Left ventricle myocardium inferior (tissue), 1 donor: Measurements from ENCODE around the gene CHGA. TPM values are rescaled to one million over a fixed set of nuclear protein-coding genes. Genes with fewer than 3 reads are reported as not detected.
A peak's percentile ranks its signal among the peaks of the same experiment; 100 is the strongest.

Experiments used
- DNase-seq: peaks from one replicate; pipeline ENCODE4 v3.0.0-alpha.2; 2020
- H3K27ac ChIP-seq: fragments of 200-600 bp; replicated peaks from 2 replicates; pipeline ENCODE4 v1.8.0; 2021
- H3K27me3 ChIP-seq: fragments of 200-600 bp; 2 replicates; pipeline ENCODE4 v1.8.0; 2021; ENCODE audit warnings: low read depth
- H3K36me3 ChIP-seq: fragments of 200-600 bp; 2 replicates; pipeline ENCODE4 v1.8.0; 2021
- H3K4me1 ChIP-seq: fragments of 200-600 bp; 2 replicates; pipeline ENCODE4 v1.8.0; 2021
- H3K4me3 ChIP-seq: fragments of 200-600 bp; 2 replicates; pipeline ENCODE4 v1.8.0; 2021; ENCODE audit warnings: mild to moderate bottlenecking, moderate library complexity
- H3K9me3 ChIP-seq: fragments of 200-600 bp; replicated peaks from 2 replicates; pipeline ENCODE4 v1.8.0; 2021
- intact Hi-C: fragments of 100-400 bp; cut with micrococcal nuclease; formaldehyde crosslinking; loops from one replicate; pipeline ENCODE4 v1.11.0; 2022
- total RNA-seq: library from RNA; stranded (reverse); fragmentation: NEBNext Ultra II Directional; extraction: Animal tissue kit (Norgen Biotek cat#: 25700); gene quantifications from one replicate; pipeline ENCODE4 v1.2.1, GENCODE V29; 2021
- TF ChIP-seq, protein P1 (sequence below): fragments of 200-600 bp; IDR thresholded peaks from 2 replicates; pipeline ENCODE4 v1.8.0; 2021; ENCODE audit warnings: antibody characterized with exemption, mild to moderate bottlenecking, borderline replicate concordance
- donor health status: DM: no; HTN: yes; CAD: no; lungs with severe emphysema.

CHGA gene
- total RNA-seq, 1 donor from 2014 or later, result not detected

DNA sequence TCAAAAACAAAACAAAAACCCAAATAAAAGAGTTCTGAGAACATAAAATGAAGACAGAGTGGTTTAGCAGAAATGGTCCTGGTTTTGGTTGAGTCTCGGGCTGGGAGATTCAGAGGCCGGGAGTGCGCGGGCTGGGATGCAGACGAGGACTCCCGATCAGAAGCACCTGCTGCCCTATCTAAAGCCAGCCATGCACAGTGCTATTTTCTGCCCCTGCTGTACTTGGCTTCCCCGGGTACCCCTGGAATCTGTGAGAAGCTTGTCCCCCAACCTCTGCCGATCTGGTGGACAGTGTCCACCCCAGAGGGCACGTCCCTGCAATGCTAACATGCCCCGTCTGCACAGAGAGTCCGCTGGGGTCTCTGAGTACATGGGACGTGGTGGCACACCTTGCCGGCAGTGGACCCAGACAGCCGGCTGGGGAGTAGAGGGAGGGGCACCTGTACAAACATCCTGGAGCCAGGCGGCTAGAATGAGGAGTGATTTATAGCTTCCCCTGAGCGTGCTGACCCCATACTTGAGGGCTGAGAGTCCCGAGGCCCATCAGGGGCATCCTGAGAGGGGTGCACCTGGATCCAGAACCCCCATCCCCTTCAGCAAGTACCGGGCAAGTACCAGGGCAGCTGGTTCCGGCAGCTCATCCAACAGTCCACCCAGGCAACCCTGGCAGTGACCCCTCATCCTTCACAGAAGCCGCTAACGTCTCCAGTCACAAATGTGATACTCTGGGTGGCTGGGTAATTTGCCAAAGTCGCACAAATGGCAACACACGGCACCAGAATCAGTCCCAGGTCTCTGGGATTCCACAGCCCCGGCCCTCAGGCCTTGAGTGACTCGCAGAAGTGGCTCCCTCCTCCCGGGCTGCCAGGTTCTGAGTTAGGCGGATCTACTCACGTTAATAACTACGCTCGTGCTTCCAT is 37.1 kb downstream of the CHGA start:
- Histone ChIP-seq H3K9me3 (no peaks in the 10 kb centered on the region), H3K4me1 (peaks cover 64% of the 10 kb centered on the region), H3K36me3 (peaks cover 48% of the 10 kb centered on the region), H3K27me3 (no peaks in the 10 kb centered on the region), H3K4me3 (no peak overlapping the region), H3K27ac (peak overlapping the region; percentile 83)
- TF ChIP-seq, protein P1, sequence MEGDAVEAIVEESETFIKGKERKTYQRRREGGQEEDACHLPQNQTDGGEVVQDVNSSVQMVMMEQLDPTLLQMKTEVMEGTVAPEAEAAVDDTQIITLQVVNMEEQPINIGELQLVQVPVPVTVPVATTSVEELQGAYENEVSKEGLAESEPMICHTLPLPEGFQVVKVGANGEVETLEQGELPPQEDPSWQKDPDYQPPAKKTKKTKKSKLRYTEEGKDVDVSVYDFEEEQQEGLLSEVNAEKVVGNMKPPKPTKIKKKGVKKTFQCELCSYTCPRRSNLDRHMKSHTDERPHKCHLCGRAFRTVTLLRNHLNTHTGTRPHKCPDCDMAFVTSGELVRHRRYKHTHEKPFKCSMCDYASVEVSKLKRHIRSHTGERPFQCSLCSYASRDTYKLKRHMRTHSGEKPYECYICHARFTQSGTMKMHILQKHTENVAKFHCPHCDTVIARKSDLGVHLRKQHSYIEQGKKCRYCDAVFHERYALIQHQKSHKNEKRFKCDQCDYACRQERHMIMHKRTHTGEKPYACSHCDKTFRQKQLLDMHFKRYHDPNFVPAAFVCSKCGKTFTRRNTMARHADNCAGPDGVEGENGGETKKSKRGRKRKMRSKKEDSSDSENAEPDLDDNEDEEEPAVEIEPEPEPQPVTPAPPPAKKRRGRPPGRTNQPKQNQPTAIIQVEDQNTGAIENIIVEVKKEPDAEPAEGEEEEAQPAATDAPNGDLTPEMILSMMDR, result no peak
- DNase-seq, result peak; percentile 11
- intact Hi-C loops, result no loop called here

DNA sequence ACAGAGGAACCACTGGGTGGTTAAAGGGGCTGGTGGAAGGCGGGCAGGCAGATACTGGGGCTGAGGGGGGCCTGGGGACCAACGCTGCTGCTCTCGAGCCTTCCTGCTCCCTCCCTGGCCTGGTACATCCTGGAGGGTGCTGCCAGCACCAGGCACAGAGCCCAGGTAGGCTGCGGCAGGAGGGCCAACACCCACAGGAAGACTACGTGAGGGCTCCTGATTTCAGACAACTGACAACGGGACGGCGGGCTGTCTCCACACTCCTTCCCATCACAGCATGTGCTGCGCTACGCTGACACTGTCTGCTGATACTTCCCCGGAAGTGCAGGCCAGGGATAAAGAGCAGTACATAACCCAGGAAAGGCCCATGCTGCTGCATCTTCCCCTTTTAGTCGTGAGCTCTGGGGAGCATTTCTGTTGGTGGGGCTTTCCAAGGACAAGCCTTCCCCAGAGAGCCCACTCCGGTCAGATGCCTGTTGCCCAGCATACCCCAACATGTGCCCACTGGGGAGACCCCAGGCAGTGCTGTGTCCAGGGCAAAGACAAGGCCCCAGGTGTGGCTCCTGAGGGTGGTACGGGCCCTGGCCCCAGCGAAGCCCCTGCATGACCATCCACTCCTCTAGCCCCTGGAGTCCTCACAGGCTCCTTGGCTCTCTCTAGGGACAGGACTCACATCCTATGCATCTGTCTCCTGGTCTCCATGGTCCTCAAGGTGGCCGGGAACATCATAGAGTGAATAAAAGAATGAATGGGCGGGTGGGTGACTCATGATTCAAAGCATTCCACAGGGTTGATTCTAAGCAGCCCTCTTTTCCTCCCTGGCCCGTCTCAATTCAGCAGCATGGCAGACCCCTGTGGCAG is 38.0 kb downstream of the CHGA start:
- intact Hi-C loops, result no loop called here
- H3K36me3 ChIP-seq, result peaks cover 48% of the 10 kb centered on the region
- TF ChIP-seq, protein P1, result no peak
- peaks cover 62% of the 10 kb centered on the region for H3K4me1 ChIP-seq
- no peaks in the 10 kb centered on the region for H3K9me3 ChIP-seq
- no peaks in the 10 kb centered on the region for H3K27me3 ChIP-seq
- no peak overlapping the region for H3K4me3 ChIP-seq
- peak overlapping the region; percentile 83 for H3K27ac ChIP-seq
- DNase-seq, result peak; percentile 14

DNA sequence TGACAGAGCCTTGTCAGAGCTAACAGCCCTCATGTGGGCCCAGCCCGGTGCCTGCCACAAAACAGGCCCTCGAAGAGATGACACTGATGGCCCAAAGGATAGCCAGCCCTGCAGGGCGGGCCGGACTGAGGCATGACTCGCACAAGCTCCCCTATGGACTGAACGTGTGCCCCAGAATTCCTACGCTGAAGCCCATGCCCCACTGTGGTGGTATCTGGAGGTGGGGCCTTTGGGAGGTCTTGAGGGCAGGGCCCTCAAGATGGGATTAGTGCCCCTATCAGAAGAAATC is 38.6 kb downstream of the CHGA start:
- intact Hi-C loops, result no loop called here
- H3K36me3 ChIP-seq, result peaks cover 43% of the 10 kb centered on the region
- H3K4me1 ChIP-seq, result peaks cover 56% of the 10 kb centered on the region
- H3K27me3 ChIP-seq, result no peaks in the 10 kb centered on the region
- DNase-seq, result peak; percentile 12
- TF ChIP-seq, protein P1, result no peak
- no peaks in the 10 kb centered on the region for H3K9me3 ChIP-seq
- no peak overlapping the region for H3K27ac ChIP-seq
- no peak overlapping the region for H3K4me3 ChIP-seq

DNA sequence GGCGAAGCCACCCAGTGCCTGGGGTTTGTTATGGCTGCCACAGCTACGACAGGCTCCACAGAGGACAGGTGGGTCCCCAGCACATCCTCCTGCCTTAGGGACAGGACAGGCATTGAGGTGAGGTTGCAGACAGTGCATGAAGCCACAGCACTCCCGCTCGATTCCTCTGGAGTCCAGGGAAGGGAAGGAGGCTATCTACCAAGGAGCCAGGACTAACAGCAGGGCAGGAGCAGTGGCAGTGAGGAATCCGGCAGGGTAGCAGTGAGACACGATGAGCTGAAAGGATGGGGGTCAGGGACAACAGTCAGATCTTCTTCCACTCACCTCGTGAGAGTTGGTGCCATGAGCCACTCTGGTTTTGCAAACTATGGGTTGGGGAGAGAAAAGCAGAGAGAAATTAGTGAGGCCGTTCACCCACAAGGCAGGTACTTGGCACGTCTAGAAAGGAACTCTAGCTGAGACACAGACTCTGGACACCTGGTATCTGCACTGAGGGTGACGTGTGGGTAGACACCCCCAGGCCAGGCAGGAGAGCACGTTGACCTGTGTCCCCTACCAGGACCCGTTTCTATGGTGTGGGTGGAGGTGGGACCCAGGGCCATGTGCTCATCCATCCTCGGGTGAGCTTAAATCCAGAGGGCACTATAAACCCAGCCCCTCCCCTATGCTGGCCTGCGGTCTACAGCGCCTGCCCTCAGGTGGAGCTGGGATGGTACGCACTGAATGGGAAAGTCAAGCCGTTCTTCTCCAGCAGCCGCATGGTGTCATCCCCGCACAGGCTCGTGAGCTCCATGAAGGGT is 39.3 kb downstream of the CHGA start:
- no peak for DNase-seq
- Histone ChIP-seq H3K27ac (peak overlapping the region; percentile 86), H3K4me1 (peaks cover 56% of the 10 kb centered on the region), H3K4me3 (no peak overlapping the region), H3K27me3 (no peaks in the 10 kb centered on the region), H3K9me3 (no peaks in the 10 kb centered on the region), H3K36me3 (peaks cover 36% of the 10 kb centered on the region)
- TF ChIP-seq, protein P1, result no peak
- intact Hi-C loops, result no loop called here

DNA sequence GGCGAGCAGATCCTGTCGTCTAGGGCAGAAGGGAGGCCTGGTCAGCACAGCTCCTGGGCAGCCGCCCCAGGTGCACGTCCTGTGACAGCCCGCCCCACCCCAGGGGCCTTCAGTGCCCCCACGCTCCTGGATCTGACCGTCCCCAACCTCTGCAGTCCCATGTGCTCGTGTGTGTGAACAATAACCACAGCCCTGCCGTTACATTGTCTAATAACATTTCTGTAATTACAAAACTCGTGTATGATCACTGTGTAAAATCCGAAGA is 39.8 kb downstream of the CHGA start:
- intact Hi-C loops, result no loop called here
- Histone ChIP-seq H3K36me3 (peaks cover 31% of the 10 kb centered on the region), H3K27ac (peak overlapping the region; percentile 86)

More for the DNA sequence above, 39.8 kb downstream of the CHGA start:
- no peaks in the 10 kb centered on the region for H3K9me3 ChIP-seq
- peaks cover 56% of the 10 kb centered on the region for H3K4me1 ChIP-seq
- TF ChIP-seq, protein P1, result no peak
- peak; percentile 5 for DNase-seq
- H3K4me3 ChIP-seq, result no peak overlapping the region
- no peaks in the 10 kb centered on the region for H3K27me3 ChIP-seq
